HepG2 (cell line): ENCODE results near the gene SGSM1. TPM values are rescaled to one million over a fixed set of nuclear protein-coding genes. Genes with fewer than 3 reads are reported as not detected.

ENCODE experiments used
- ATAC-seq: fragments of 200-7000 bp; cut with Tn5 transposase; 3 replicates; pipeline ENCODE4 v1.9.1; 2020; ENCODE audit warnings: mild to moderate bottlenecking, moderate library complexity
- BruUV-seq: library from RNA; stranded (reverse); fragments of 400-500 nt; replicated peaks from 2 replicates; lab custom pipeline; 2021; lab: Mats Ljungman, UMichigan
- CTCF ChIA-PET: fragments of 300-600 bp; formaldehyde crosslinking; extraction: SDS; loops from one replicate; lab custom pipeline; 2021; ENCODE audit warnings: low total read pairs, inconsistent platforms, low intra/inter-chr PET ratio; lab: Yijun Ruan, JAX
- POLR2A ChIA-PET: fragments of 350-600 bp; sonication (Branson Sonifier 250); formaldehyde crosslinking; loops from one replicate; lab custom pipeline; 2020; ENCODE audit warnings: antibody characterized with exemption, inconsistent platforms; lab: Yijun Ruan, JAX
- DNase-seq: peaks from one replicate; pipeline ENCODE4 v3.0.0-alpha.2; 2015; ENCODE audit warnings: low spot score
- FAIRE-seq: peaks from 3 replicates; lab custom pipeline; 2011; peaks lifted over from hg19 to GRCh38; lab: Jason Lieb, UNC
- H2AFZ ChIP-seq: one replicate; pipeline ENCODE4 v1.6.1; 2011; ENCODE audit warnings: low read length, inconsistent platforms
- H3K27ac ChIP-seq: fragments of 300-600 bp; 3 replicates; pipeline ENCODE4 v1.8.0; 2011; ENCODE audit warnings: mixed run types, mild to moderate bottlenecking, mixed read lengths, low read length, inconsistent platforms; ENCODE audit not compliant: insufficient read depth; ENCODE audit errors: extremely low read length
- H3K27me3 ChIP-seq, 2 experiments: fragments of 200-600 bp in 1 of 2; 2 replicates in 1 of 2; 3 replicates in 1 of 2; pipeline versions ENCODE4 v1.6.0 to v1.8.0; 2011; ENCODE audit warnings: low read length in 2 of 2, mild to moderate bottlenecking in 2 of 2, moderate library complexity in 2 of 2, inconsistent platforms in 1 of 2; ENCODE audit not compliant: insufficient read depth in 2 of 2, control insufficient read depth in 1 of 2
- H3K36me3 ChIP-seq, 2 experiments: fragments of 200-600 bp in 1 of 2; replicated peaks in 1 of 2; 2 replicates in 1 of 2; 3 replicates in 1 of 2; pipeline versions ENCODE4 v1.5.1 to v1.8.0; 2011; ENCODE audit warnings: low read length in 2 of 2, inconsistent platforms in 1 of 2; ENCODE audit not compliant: insufficient read depth in 2 of 2, control insufficient read depth in 1 of 2
- H3K4me1 ChIP-seq: 2 replicates; pipeline ENCODE4 v1.5.1; 2012; ENCODE audit warnings: low read length, inconsistent platforms; ENCODE audit not compliant: insufficient read depth
- H3K4me2 ChIP-seq: 2 replicates; pipeline ENCODE4 v1.6.0; 2011; ENCODE audit warnings: low read depth, low read length, inconsistent platforms
- H3K4me3 ChIP-seq, 3 experiments: fragments of 200-600 bp in 1 of 3; sonication (generic), shearing (Covaris generic) in 1 of 3; replicated peaks in 1 of 3; 2 replicates each; pipeline ENCODE4 v1.5.1; 2011 to 2016; ENCODE audit warnings: low read length in 3 of 3, inconsistent platforms in 2 of 3, low read depth in 2 of 3, mild to moderate bottlenecking in 2 of 3, control low read depth in 1 of 3, mixed read lengths in 1 of 3; ENCODE audit not compliant: insufficient read depth in 1 of 3
- H3K79me2 ChIP-seq: one replicate; pipeline ENCODE4 v1.6.1; 2011; ENCODE audit warnings: low read length, inconsistent platforms; ENCODE audit not compliant: insufficient read depth
- H3K9ac ChIP-seq: 2 replicates; pipeline ENCODE4 v1.6.0; 2011; ENCODE audit warnings: mild to moderate bottlenecking, low read depth, low read length, inconsistent platforms; ENCODE audit not compliant: insufficient read depth
- H3K9me3 ChIP-seq: 2 replicates; pipeline ENCODE4 v1.5.1; 2012; ENCODE audit warnings: mild to moderate bottlenecking, low read length
- H4K20me1 ChIP-seq: 2 replicates; pipeline ENCODE4 v1.6.0; 2011; ENCODE audit warnings: inconsistent platforms, mild to moderate bottlenecking, low read length, moderate library complexity; ENCODE audit not compliant: insufficient read depth
- CEBPB ChIP-seq: IDR thresholded peaks from 2 replicates; pipeline ENCODE4 v1.6.1; 2011; ENCODE audit warnings: low read depth, low read length, improper control_type of control experiment, borderline replicate concordance
- FOXM1 ChIP-seq: sonication (generic); formaldehyde crosslinking; IDR thresholded peaks from 2 replicates; pipeline ENCODE4 v1.5.0; 2020; ENCODE audit warnings: missing genetic modification reagents
- IRF2 ChIP-seq: IDR thresholded peaks from 2 replicates; pipeline ENCODE4 v1.6.1; 2018; ENCODE audit warnings: missing genetic modification reagents, missing compliant biosample characterization
- RAD21 ChIP-seq: fragments of 450-650 bp; formaldehyde crosslinking; IDR thresholded peaks from 2 replicates; pipeline ENCODE4 v1.5.0; 2020; ENCODE audit warnings: mild to moderate bottlenecking
- ZNF335 ChIP-seq: sonication (generic); formaldehyde crosslinking; IDR thresholded peaks from 2 replicates; pipeline ENCODE4 v1.4.0; 2020; ENCODE audit warnings: missing genetic modification reagents
- ZNF629 ChIP-seq: sonication (generic); formaldehyde crosslinking; conservative IDR thresholded peaks from 2 replicates; pipeline ENCODE4 v1.5.0; 2020; ENCODE audit warnings: missing genetic modification reagents
- WGBS: methylation state at CpG from one replicate; pipeline ENCODE4 v1.1.6; 2017; ENCODE audit warnings: low lambda C conversion rate; 5-methylcytosine and 5-hydroxymethylcytosine counted together
- in situ Hi-C: cut with HindIII; loops from 2 replicates; pipeline ENCODE4 v1.10.0; 2017; ENCODE audit warnings: low pct_unique_long_range_greater_than_20kb; ENCODE audit not compliant: extremely low pct_ligation_motif_present
- intact Hi-C: fragments of 100-400 bp; cut with micrococcal nuclease; formaldehyde crosslinking; loops from one replicate; pipeline ENCODE4 v1.10.0; 2022; ENCODE audit not compliant: unreplicated experiment
- polyA plus RNA-seq, 8 experiments: library from polyadenylated mRNA; depleted of rRNA in 3 of 8; stranded (reverse) in 7 of 8; unstranded in 1 of 8; fragments of >200 nt; fragmentation: Illumina TruSeq in 4 of 8; extraction: Trizol in 4 of 8; gene quantifications; 2 replicates each; pipeline versions ENCODE4 v1.2.1 to v1.2.3, GENCODE V29; 2011 to 2016; ENCODE audit warnings: low read depth in 4 of 8, missing spikeins in 1 of 8, mixed read lengths in 1 of 8; ENCODE audit not compliant: insufficient read depth in 1 of 8
- total RNA-seq, 5 experiments: library from RNA; depleted of rRNA; stranded (reverse); fragments of >200 nt; fragmentation: Illumina TruSeq; extraction: Trizol; gene quantifications; 2 replicates each; pipeline ENCODE4 v1.2.3, GENCODE V29; 2016; ENCODE audit warnings: low read depth in 1 of 5

SGSM1 gene
- total and polyA plus RNA-seq, 2 of the 13 experiments (the other 11 are each of a cell fraction or from before 2014, with no cell fraction given), result 0.07 TPM; not detected in 1

GRCh38 chr22:24791362-24791761, 14.6 kb upstream of the SGSM1 start:
- peaks cover 8% of the 10 kb centered on the region for H3K4me1 ChIP-seq
- ChIA-PET CTCF (no interaction called here), POLR2A (no interaction called here)
- H3K9me3 ChIP-seq, result no peaks in the 10 kb centered on the region
- no peak overlapping the region for H3K27ac ChIP-seq
- no peak overlapping the region for H3K4me2 ChIP-seq
- in situ Hi-C loops (no loop called here), intact Hi-C loops (no loop called here)
- no peaks in the 10 kb centered on the region for H3K79me2 ChIP-seq
- H3K36me3 ChIP-seq, result no peaks in the 10 kb centered on the region
- peak; percentile 89 for TF ChIP-seq ZNF629 (CRISPR knock-in tag)
- TF ChIP-seq RAD21 (CRISPR knock-in tag), result no peak
- TF ChIP-seq IRF2 (CRISPR knock-in tag), result no peak
- TF ChIP-seq FOXM1, result no peak
- no peak overlapping the region for H3K4me3 ChIP-seq
- 67% methylated on average over 6 of the region's 6 CpGs for WGBS
- no peaks in the 10 kb centered on the region for H3K27me3 ChIP-seq
- no TSS peak for BruUV-seq
- DNase-seq (no peak), FAIRE-seq (no peak), ATAC-seq (no peak)
- no peak overlapping the region for H2AFZ ChIP-seq
- H4K20me1 ChIP-seq, result no peaks in the 10 kb centered on the region
- H3K9ac ChIP-seq, result no peak overlapping the region

- Histone ChIP-seq H3K4me1 (no peaks in the 10 kb centered on the region), H3K4me3 (no peak overlapping the region), H3K4me2 (no peak overlapping the region), H4K20me1 (no peaks in the 10 kb centered on the region), H2AFZ (no peak overlapping the region), H3K79me2 (no peaks in the 10 kb centered on the region), H3K27ac (no peak overlapping the region), H3K9ac (no peak overlapping the region), H3K36me3 (no peaks in the 10 kb centered on the region), H3K27me3 (no peaks in the 10 kb centered on the region), H3K9me3 (no peaks in the 10 kb centered on the region)
- peak; percentile 67; the same call in 1 of the 2 replicates for TF ChIP-seq CEBPB
- TF ChIP-seq ZNF335 (CRISPR knock-in tag), result no peak
- intact Hi-C loops (no loop called here), in situ Hi-C loops (no loop called here)
- no peak for FAIRE-seq
- ATAC-seq, result no peak
- DNase-seq, result no peak
- no TSS peak for BruUV-seq
- ChIA-PET POLR2A (no interaction called here), CTCF (no interaction called here)
- 50% methylated on average over 3 of the region's 3 CpGs for WGBS
These were observed 10.0 kb upstream of the SGSM1 start for GRCh38 chr22:24796056-24796455.
